ENCODE measurements around the gene VTI1A. TPM values are rescaled to one million over a fixed set of nuclear protein-coding genes. Genes with fewer than 3 reads are reported as not detected.

The VTI1A gene
- total RNA-seq, 1 donor from 2014 or later, result 26.3 TPM

DNA sequence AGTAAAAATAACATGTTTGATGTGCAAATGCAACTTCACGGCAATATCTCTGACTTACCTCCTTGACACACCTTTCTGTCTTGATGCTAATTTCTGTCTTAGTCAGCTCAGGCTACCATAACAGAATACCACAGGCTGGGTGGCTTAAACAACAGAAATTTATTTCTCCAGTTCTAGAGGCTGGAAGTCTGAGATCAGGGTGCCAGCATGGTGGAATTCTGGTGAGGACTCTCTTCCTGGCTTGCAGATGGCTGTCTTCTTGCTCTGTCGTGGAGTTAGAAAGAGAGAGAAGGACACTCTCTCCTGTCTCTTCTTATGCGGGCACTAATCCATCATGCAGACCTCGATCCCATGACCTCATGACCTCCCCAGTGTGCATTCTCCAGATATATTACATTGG, 134.9 kb downstream of the VTI1A start:
- Mint-ChIP-seq H3K27ac (ENCODE audit: unreplicated experiment) (no peak overlapping the region), H3K27me3 (ENCODE audit: unreplicated experiment) (no peaks in the 10 kb centered on the region), H3K9me3 (ENCODE audit: unreplicated experiment) (no peaks in the 10 kb centered on the region), H3K4me1 (ENCODE audit: unreplicated experiment) (peaks cover 28% of the 10 kb centered on the region), H3K36me3 (ENCODE audit: unreplicated experiment) (peaks cover 3% of the 10 kb centered on the region), H3K4me3 (ENCODE audit: unreplicated experiment) (no peak overlapping the region)
- TF ChIP-seq, protein P1, sequence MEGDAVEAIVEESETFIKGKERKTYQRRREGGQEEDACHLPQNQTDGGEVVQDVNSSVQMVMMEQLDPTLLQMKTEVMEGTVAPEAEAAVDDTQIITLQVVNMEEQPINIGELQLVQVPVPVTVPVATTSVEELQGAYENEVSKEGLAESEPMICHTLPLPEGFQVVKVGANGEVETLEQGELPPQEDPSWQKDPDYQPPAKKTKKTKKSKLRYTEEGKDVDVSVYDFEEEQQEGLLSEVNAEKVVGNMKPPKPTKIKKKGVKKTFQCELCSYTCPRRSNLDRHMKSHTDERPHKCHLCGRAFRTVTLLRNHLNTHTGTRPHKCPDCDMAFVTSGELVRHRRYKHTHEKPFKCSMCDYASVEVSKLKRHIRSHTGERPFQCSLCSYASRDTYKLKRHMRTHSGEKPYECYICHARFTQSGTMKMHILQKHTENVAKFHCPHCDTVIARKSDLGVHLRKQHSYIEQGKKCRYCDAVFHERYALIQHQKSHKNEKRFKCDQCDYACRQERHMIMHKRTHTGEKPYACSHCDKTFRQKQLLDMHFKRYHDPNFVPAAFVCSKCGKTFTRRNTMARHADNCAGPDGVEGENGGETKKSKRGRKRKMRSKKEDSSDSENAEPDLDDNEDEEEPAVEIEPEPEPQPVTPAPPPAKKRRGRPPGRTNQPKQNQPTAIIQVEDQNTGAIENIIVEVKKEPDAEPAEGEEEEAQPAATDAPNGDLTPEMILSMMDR (IDR thresholded peaks at IDR 0.05), result no peak
- no peak for DNase-seq (ENCODE audit: extremely low spot score, unreplicated experiment)

DNA sequence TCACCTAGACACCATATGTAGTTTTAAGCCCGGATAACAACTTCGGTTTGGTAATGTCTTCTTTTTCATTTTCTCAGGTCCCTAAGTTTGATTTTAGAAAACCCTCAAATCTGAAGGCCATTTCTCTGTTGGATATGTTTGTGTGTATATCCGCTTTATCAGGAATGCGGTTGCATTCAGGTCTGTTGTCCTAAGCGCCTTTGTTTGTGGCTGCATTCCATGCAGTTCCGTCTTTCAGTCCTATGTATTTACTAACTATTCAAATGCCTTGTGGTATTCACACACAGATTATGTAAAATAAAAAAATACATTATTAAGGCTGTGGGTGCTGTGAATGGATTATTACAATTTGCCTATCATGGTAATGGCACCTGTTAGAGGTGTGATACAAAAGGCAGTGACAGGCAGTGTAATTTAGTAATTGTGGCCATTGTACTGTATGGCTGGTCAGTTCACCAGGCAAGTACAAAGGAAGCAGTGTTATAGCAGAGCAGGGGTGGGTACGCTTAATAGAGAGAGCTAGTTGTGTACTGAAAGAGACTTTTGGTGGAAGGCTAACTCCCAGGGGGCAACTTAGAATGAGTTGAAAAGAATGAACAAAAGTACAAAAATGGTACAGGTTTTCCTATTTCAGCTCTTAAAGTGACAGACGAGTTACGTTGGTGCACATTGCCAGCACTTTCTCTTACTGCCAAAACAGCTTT, 136.4 kb downstream of the VTI1A start:
- Mint-ChIP-seq H3K4me3 (ENCODE audit: unreplicated experiment) (no peak overlapping the region), H3K4me1 (ENCODE audit: unreplicated experiment) (peaks cover 43% of the 10 kb centered on the region), H3K36me3 (ENCODE audit: unreplicated experiment) (peaks cover 3% of the 10 kb centered on the region), H3K9me3 (ENCODE audit: unreplicated experiment) (no peaks in the 10 kb centered on the region), H3K27me3 (ENCODE audit: unreplicated experiment) (no peaks in the 10 kb centered on the region), H3K27ac (ENCODE audit: unreplicated experiment) (no peak overlapping the region)
- DNase-seq (ENCODE audit: extremely low spot score, unreplicated experiment), result no peak
- TF ChIP-seq, protein P1 (IDR thresholded peaks at IDR 0.05), result no peak

DNA sequence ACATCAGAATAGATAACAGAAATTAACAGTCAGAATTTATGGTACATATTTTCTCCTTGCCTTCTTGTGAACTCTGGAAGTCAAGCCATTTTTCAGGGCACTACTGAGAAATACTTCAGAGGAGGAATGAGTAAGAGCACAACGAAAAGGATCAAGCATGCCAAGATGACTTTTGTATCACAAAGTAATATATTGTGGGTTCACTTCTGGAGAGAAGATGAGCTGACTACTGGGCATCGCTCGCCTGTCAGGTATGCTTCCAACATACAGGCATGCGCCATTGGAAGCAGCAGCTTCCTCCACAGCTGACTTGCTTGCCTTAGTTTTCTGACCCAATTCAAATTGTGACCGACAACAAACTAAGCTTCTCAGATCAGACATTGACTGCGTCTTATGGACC, 137.3 kb downstream of the VTI1A start:
- H3K4me3 Mint-ChIP-seq (ENCODE audit: unreplicated experiment), result no peak overlapping the region
- H3K27me3 Mint-ChIP-seq (ENCODE audit: unreplicated experiment), result no peaks in the 10 kb centered on the region
- DNase-seq (ENCODE audit: extremely low spot score, unreplicated experiment), result no peak
- TF ChIP-seq, protein P1 (IDR thresholded peaks at IDR 0.05), result no peak
- no peaks in the 10 kb centered on the region for H3K36me3 Mint-ChIP-seq (ENCODE audit: unreplicated experiment)
- H3K4me1 Mint-ChIP-seq (ENCODE audit: unreplicated experiment), result peaks cover 49% of the 10 kb centered on the region
- no peaks in the 10 kb centered on the region for H3K9me3 Mint-ChIP-seq (ENCODE audit: unreplicated experiment)
- no peak overlapping the region for H3K27ac Mint-ChIP-seq (ENCODE audit: unreplicated experiment)

DNA sequence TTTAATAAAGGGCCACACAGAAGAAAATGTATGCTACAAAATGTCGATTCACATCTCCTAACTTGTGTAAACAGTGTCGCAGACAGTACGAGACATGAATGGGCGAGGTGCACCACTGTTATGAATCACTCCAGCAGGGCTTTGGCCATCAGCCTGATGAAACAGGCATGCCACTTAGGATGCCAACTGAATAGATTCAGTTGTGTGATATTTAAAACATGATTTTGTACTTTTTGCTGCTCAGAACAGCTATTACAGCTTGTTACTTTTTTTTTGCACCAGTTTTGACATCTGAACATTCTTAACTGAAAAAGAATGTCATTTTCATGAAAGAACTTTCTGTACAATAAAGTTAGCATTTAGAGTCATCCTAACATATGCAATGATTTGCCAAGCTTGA, 138.1 kb downstream of the VTI1A start:
- peaks cover 50% of the 10 kb centered on the region for H3K4me1 Mint-ChIP-seq (ENCODE audit: unreplicated experiment)

DNA sequence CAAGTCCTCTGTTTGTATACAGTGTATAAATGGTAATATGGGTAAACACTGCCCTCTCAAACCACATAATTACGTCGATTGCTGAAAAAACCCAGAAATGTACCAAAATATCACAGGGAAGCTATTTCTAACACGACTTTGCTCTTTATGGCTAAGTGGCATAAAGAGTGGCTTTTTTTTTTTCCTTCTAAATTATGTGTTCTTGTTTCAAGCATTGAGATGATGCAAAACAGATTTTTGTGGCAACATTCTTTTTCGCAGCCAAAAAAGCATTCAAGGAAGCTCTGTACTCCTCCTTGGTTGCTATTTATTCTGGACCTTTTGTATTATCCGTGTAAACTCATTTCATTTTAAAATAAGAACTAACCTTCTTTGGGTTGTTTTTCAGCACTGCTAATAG, 138.9 kb downstream of the VTI1A start:
- TF ChIP-seq, protein P1 (IDR thresholded peaks at IDR 0.05), result no peak
- Mint-ChIP-seq H3K4me1 (ENCODE audit: unreplicated experiment) (peaks cover 50% of the 10 kb centered on the region), H3K27me3 (ENCODE audit: unreplicated experiment) (no peaks in the 10 kb centered on the region), H3K4me3 (ENCODE audit: unreplicated experiment) (no peak overlapping the region), H3K9me3 (ENCODE audit: unreplicated experiment) (no peaks in the 10 kb centered on the region), H3K27ac (ENCODE audit: unreplicated experiment) (peak overlapping the region; percentile 58), H3K36me3 (ENCODE audit: unreplicated experiment) (no peaks in the 10 kb centered on the region)
- no peak for DNase-seq (ENCODE audit: extremely low spot score, unreplicated experiment)

More for the DNA sequence above, 138.1 kb downstream of the VTI1A start:
- Mint-ChIP-seq H3K27me3 (ENCODE audit: unreplicated experiment) (no peaks in the 10 kb centered on the region), H3K27ac (ENCODE audit: unreplicated experiment) (peak overlapping the region; percentile 58), H3K9me3 (ENCODE audit: unreplicated experiment) (no peaks in the 10 kb centered on the region), H3K4me3 (ENCODE audit: unreplicated experiment) (no peak overlapping the region), H3K36me3 (ENCODE audit: unreplicated experiment) (no peaks in the 10 kb centered on the region)
- no peak for DNase-seq (ENCODE audit: extremely low spot score, unreplicated experiment)
- TF ChIP-seq, protein P1 (IDR thresholded peaks at IDR 0.05), result no peak

All from osteocyte (in vitro differentiated cells).